Dermis blood vessel endothelial cell (primary cell): ENCODE measurements around the gene CDC23. TPM values are rescaled to one million over a fixed set of nuclear protein-coding genes. Genes with fewer than 3 reads are reported as not detected.

Experiments used
- DNase-seq: peaks from one replicate; pipeline ENCODE4 v3.0.0; 2010
- total RNA-seq: library from RNA; depleted of rRNA; stranded (reverse); fragments of >200 nt; gene quantifications from 2 replicates; pipeline ENCODE4 v1.2.3, GENCODE V29; 2014

The CDC23 gene
- total RNA-seq, 1 donor from 2014 or later = 34.0 TPM

DNA sequence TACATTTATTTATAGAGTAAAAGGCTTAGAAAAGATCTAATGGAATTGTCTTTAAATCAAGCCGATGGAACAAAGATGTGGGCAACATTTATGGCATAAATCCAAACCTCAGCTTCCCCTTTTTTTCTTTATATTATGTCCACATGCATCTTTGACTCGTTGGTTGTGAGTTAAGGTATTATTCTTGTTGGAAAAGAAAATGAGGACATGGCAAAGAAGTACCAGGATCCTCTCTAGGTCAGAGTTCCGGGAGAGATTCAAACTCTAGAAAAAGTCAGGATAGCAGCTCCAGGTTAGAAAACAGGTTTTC, 73.4 kb downstream of the CDC23 start:
- no peak for DNase-seq

DNA sequence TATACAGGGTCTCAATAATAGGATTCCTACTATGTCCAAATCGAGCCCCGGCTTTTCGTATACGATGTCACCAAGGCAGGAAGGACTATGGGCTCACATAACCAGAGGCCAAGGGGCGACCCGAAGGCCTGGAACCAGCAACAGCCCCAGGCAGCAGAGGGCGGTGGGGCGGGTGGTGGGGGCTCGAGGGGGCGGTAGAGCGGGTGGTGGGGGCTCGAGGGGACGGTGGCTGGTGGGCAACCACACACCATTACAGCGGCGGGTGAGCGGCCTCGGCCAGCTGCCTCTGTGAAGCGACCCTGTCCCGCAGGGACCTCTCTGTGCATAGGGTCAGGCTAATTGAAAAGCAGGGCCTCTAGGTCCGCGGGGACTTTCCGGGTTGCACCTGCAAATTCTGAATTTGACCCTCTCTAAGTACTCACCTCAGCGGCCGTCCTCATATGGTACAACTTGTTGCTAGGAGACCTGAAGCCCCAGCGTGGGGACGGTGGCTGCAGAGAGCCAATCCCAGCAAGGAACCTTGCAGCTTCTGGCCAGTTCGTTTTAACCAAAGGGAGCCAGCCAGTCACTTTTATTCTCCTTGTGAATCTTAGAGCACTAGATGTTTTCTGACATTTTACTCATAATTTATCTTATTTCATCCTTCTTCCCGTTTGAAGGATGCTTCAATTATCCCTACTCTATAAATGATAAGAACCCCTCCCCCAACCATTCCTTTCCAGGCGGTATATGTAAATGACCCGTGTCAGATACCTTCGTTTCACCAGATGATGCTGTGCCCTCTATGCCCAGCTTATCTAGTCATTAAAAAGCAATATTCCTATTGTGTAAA, 74.0 kb downstream of the CDC23 start, which contains the start of gene NME5:
Gene NME5, minus strand, starts transcription at position 480 of the 832 bp plus-strand sequence. CDS start 648 bp downstream, outside the sequence.
- DNase-seq = peak; percentile 82

Other genes starting within 250 kb of the CDC23 start
- gene FAM13B, start 180.2 kb downstream of the CDC23 start, total RNA-seq = 22.6 and 28.8 TPM in 2 replicates
- not detected in 2 replicates for gene WNT8A, start 129.3 kb downstream of the CDC23 start, total RNA-seq
- gene NME5, start 73.9 kb downstream of the CDC23 start, total RNA-seq = 1.5 and 2.4 TPM in 2 replicates
- 31.7 and 40.1 TPM in 2 replicates for gene BRD8, start 34.7 kb downstream of the CDC23 start, total RNA-seq
- 18.9 and 109 TPM in 2 replicates for gene KIF20A, start 34.2 kb downstream of the CDC23 start, total RNA-seq
- gene GFRA3, start 61.3 kb upstream of the CDC23 start, total RNA-seq = not detected in 2 replicates
- gene CDC25C, start 118.5 kb upstream of the CDC23 start, total RNA-seq = 2.4 and 11.3 TPM in 2 replicates
- gene FAM53C, start 124.9 kb upstream of the CDC23 start, total RNA-seq = 28.6 and 34.3 TPM in 2 replicates
- gene KDM3B, start 139.4 kb upstream of the CDC23 start, total RNA-seq = 52.8 and 74.3 TPM in 2 replicates
- gene REEP2, start 225.7 kb upstream of the CDC23 start, total RNA-seq = 0.68 and 1.5 TPM in 2 replicates